NCI-H1417 treated with DMSO at 0.1 percent for 48 hours (cell line): ENCODE data around the gene OR6B1.
"Not testable (repeated sequence)": the region's sequence is repeated elsewhere in the genome, so short reads cannot be mapped to it uniquely, and the experiment has no call there.

ENCODE experiments used
- DNase-seq: peaks from one replicate; lab custom pipeline; 2025; lab: John Stamatoyannopoulos, UW

OR6B1 gene

GRCh38 chr7:144038887-144039286 is 38.8 kb downstream of the OR6B1 start:
- DNase-seq, result no peak

- no peak for DNase-seq
These were observed 48.5 kb downstream of the OR6B1 start, which contains the start of gene OR2A5 for GRCh38 chr7:144048648-144049047. Gene OR2A5 (plus strand): TSS chr7:144048948. CDS start chr7:144050402, 1,454 bp downstream.

GRCh38 chr7:144049491-144049890 is 49.4 kb downstream of the OR6B1 start:
- no peak for DNase-seq

- DNase-seq, result no peak
These were observed 50.0 kb downstream of the OR6B1 start for GRCh38 chr7:144050093-144050492.

- DNase-seq, result not testable (repeated sequence)
These were observed 50.8 kb downstream of the OR6B1 start for GRCh38 chr7:144050884-144051283.

- no peak for DNase-seq
These were observed 57.8 kb downstream of the OR6B1 start for GRCh38 chr7:144057954-144058353.
